Cerebellar nuclear complex (tissue), 1 donor: ENCODE results near the gene PAQR4.

Experiments used
- DNase-seq, 2 experiments: peaks; one replicate each; lab custom pipeline; 2025; lab: John Stamatoyannopoulos, UW

The PAQR4 gene

DNA sequence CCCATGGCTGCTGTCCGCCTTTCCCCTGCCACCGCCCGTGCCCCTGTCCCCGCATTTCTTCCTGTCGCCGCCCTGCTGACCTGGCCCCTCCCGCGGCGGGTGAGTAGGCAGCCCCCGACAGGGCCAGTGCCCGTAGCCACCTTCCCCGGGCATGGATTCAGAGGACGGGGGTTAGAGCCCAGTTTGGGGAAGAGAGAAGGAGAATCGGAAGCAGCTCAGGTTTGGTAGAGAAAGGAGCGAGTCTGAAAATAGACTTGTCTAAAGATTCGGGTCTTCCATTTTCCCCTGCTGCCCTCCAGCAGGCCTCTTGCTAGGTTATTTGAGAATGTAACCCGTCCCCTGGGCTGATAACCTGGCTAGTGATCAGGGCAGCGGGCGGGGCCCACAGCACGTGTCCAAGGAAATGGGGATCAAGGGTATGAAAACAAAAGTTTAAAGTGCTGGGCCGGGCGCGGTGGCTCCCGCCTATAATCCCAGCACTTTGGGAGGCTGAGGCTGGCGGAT lies 35.7 kb downstream of the PAQR4 start:
- no peak for DNase-seq

GRCh38 chr16:3007059-3007956 lies 38.2 kb downstream of the PAQR4 start:
- DNase-seq, result no peak

DNA sequence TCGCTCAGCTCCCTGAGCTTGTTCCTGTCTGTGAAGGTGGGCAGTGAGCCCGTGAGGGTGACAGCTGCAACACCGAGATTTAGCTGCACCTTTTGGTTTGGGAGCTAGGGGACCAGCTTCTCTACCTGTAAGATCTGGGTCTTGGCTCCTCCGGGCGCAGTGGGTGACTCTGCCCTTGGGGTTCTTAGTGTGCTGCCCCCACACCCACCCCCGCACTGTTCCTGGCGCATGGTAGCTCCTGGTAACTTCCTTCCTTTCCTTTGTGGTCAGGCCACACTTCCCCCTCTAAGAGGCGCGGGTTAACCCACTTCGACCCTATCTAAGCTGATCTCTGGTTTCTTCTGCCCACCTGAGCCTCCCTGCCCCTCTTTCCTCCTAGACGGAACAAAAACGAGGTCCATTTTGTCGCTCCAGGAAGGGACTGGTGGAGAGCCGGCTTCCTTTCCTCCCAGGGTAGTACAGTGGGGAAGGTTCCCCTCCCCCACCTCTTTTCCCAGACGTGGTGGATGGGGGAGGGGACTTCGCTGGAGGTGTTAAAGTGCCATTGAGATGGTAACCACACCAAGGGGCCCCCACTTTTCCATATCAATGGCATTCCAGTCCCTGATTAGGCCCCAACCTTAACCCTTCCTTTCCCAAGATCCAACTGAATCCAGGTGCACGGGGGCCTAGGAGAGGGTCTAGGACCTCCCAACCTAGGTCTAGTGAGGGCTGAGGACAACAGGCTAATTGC lies 39.0 kb downstream of the PAQR4 start:
- DNase-seq, result no peak

DNA sequence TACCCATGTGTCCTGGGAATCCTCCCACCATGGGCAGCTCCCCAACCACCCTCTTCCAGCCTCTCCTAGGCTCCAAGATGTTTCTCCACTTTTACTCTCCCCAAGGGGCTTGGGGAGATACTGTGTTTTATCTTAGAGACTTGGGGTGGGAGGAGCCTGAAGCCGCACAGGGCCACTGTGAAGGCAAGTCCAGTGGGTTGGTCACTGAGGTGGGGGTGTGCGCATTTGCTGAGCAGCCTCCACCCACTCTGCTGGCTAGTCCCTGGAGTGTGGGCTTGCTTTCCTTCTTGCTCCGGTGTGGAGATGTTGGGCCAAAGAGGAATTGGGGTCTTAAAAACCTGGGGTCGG lies 39.5 kb downstream of the PAQR4 start:
- DNase-seq, result no peak

GRCh38 chr16:3009568-3010390 lies 40.6 kb downstream of the PAQR4 start:
- DNase-seq, result no peak

GRCh38 chr16:3010510-3010909 lies 41.4 kb downstream of the PAQR4 start:
- no peak for DNase-seq

DNA sequence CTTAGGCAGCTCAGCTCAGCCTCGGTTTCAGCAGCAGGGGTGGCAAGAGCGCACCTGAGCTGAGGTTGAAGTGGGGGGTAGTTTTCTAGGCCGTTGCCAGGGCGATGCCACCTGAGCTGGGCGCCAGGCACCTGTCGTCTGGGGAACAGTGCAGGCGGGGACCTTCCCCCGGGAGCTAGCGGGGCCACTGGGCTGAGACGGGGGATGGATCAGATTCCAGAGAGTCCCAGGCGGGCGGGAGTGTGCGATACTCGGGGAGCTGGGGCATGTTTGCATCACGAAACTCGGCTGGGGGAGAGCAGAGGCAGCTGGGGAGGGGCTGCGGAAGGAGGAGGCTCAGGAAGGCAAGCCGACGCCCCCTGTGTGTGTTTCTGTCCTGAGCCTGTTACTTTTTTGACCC lies 43.1 kb downstream of the PAQR4 start:
- DNase-seq, result no peak

DNA sequence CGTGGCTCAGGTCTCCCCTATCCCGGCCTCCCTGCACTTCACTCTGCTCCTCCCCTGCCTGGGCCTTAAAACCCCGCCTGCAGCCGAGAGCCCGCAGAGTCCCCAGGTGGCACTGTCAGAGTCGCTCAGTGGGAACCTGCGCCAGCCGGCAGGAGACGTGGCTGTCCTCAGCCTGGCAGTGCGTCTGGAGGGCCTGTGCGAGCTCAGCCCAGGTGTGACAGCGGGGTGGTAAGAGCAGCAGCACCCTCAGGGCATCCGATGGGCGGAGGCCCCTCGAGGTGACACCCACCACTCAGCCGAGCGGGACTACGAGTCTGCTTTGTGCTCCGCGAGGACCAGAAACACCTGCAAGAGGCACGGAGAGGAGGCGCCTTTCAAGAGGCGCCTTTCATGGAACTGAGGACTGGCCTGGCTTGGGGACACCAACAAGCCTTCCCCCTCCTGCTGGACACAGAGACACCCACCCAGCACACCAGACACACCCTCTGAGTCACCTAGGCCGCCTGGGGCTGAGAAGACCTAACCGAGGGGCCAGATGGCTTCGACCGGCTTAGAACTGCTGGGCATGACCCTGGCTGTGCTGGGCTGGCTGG lies 43.8 kb downstream of the PAQR4 start, which contains the start of gene CLDN9:
Gene CLDN9 (plus strand): TSS at position 96 of the 593 bp plus-strand sequence. CDS start 440 bp downstream, at position 536.
- DNase-seq, result no peak

DNA sequence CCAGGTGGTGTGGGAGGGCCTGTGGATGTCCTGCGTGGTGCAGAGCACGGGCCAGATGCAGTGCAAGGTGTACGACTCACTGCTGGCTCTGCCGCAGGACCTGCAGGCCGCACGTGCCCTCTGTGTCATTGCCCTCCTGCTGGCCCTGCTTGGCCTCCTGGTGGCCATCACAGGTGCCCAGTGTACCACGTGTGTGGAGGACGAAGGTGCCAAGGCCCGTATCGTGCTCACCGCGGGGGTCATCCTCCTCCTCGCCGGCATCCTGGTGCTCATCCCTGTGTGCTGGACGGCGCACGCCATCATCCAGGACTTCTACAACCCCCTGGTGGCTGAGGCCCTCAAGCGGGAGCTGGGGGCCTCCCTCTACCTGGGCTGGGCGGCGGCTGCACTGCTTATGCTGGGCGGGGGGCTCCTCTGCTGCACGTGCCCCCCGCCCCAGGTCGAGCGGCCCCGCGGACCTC lies 44.4 kb downstream of the PAQR4 start:
- DNase-seq, result no peak

GRCh38 chr16:3013998-3014690 lies 45.0 kb downstream of the PAQR4 start:
- no peak for DNase-seq

DNA sequence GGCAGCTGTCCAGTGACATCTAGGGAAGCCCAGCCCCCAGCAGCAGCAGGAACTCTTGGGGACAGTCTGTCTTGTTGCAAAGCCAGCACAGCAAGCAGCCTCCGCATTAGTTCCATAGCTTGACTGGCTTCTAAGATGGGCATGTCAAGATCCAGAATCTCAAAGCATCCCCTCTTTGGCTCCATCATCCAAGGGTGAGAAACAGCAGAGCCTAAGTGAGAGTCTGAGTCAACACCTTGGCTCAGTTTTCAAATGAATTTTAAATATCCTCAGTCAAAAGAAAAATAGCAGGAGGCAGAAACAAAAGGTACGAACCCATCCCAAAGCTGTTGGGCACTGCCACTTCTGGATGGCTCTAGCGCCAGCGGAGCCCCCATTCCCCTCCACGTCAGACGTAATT lies 45.8 kb downstream of the PAQR4 start:
- no peak for DNase-seq

DNA sequence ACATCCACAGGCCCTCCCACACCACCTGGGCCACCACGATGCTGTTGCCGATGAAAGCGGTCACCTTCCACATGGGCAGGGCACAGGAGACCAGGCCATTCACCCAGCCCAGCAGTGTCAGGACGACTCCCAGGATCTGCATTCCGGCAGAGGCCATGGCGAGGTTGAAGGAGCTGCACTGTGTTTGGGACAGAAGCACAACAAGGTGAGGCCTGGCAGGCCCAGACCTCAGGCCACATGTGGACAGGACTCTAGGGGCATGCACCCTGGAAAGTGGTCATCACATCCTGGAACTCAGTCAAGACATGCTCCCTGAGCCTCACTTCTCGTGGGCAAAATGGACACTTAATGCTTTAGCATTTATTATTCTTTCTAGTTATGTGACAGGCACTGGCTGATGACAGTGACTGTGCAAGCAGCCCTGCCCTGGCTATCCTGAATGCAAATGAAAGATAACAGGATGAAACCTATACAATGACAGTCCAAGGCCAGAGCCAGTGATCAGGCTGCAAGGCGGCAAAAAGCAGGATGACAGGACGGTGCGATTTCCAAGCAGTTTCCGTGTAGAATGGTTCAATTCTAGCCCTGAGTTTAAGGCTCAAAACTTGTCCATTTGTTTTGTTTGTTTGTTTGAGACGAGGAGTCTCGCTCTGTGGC lies 46.8 kb downstream of the PAQR4 start:
- no peak for DNase-seq

- DNase-seq, result no peak
Observed at GRCh38 chr16:3017344-3017743, 48.2 kb downstream of the PAQR4 start.

DNA sequence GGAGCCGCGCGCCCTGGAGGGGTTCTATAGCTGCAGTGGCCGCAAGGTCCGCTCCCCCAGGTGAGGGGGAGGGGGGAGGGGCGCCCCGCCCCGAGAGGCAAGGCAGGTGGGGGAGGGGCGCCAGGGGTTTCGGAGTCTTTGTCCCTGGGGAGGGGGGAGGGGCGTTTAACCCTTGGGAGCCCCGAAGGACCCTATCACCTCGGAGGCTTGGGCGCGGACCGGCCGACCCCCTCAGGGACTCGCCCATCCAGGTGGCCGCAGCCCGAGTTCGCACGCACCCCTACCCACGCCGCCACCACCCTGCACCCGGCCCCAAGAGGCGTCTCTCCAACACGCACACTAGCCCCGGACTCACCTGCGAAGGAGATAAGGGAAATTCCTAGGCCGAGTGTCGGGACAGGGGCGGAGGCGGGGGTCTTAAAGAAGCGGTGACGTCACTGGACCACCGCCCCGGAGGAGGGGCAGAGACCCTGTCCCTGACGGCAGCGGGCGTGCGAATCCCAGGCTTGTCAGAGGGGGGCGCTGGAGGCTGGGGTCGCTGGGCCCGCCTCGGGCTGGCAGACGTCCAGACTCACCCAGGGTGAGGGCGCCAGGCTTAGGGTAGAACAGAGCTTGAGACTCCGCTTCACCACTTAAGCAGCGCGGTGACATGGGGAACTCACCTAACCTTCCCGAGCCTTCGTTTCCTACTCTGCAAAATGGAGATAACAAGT lies 48.8 kb downstream of the PAQR4 start, which contains the start of gene CLDN6:
Gene CLDN6 (minus strand): TSS at position 390 of the 713 bp plus-strand sequence. CDS start 2,162 bp downstream, outside the sequence.
- DNase-seq, result no peak

- no peak for DNase-seq
Observed at GRCh38 chr16:3019594-3020246, 50.6 kb downstream of the PAQR4 start.

DNA sequence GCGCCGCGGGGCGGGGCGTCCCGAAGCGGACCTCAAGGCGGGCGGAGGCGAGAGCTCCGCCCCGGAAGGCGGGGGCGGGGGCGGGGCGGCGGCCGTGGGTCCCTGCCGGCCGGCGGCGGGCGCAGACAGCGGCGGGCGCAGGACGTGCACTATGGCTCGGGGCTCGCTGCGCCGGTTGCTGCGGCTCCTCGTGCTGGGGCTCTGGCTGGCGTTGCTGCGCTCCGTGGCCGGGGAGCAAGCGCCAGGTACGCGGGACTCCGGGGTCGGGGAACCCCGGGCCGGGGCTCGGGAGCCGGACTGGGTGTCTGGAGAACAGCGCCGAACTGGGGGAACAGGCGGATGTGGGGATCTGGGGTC lies 51.1 kb downstream of the PAQR4 start, which contains the start of gene TNFRSF12A:
Gene TNFRSF12A (plus strand): TSS at position 122 of the 357 bp plus-strand sequence. CDS start 30 bp downstream, at position 152.
- DNase-seq, result no peak

DNA sequence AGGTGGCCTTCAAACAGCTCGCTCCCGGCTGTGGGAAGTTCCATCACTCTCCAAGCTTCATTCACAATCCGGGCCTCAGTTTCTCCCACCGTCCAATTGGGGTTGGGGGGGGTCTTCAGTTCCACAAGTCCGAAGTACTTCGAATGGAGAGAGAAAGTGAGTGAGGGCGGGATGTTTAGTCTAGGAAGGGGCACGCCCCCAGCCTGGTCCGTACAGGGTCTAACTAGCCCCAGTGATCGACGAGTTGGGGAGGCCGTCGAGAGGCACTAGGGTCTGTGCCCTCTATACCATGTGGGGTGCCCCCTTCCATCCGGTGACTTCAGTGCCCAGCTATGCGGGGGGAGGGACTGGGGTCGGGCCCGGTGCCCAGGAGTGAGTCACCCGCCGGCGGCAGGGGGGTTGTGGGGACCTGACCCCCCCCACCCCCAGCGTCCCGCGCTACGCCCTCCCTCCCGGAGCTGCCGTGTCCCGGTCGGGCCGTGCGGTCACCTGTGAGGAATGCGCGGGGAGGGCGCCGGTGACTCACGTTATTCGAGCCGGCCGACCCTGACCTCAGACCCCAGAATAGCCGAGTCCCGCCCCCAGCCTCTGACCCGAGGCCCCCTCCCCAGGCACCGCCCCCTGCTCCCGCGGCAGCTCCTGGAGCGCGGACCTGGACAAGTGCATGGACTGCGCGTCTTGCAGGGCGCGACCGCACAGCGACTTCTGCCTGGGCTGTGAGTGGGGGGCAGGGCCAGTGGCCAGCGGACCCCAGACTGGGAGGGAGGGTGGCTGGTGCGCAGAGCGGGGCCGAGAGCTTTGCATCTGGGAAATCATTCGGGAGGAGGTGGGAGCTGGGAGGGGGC lies 51.7 kb downstream of the PAQR4 start:
- no peak for DNase-seq
